CD4-positive, alpha-beta T cell treated with Interleukin-15 for 4 hours (primary cell): Measurements from ENCODE around the gene STEAP1B.
A peak's percentile ranks its signal among the peaks of the same experiment; 100 is the strongest.
"Not testable (repeated sequence)": the region's sequence is repeated elsewhere in the genome, so short reads cannot be mapped to it uniquely, and the experiment has no call there.

ENCODE experiments used
- DNase-seq: peaks from one replicate; pipeline ENCODE4 v3.0.0-alpha.2; 2020; ENCODE audit warnings: low spot score

The STEAP1B gene

DNA sequence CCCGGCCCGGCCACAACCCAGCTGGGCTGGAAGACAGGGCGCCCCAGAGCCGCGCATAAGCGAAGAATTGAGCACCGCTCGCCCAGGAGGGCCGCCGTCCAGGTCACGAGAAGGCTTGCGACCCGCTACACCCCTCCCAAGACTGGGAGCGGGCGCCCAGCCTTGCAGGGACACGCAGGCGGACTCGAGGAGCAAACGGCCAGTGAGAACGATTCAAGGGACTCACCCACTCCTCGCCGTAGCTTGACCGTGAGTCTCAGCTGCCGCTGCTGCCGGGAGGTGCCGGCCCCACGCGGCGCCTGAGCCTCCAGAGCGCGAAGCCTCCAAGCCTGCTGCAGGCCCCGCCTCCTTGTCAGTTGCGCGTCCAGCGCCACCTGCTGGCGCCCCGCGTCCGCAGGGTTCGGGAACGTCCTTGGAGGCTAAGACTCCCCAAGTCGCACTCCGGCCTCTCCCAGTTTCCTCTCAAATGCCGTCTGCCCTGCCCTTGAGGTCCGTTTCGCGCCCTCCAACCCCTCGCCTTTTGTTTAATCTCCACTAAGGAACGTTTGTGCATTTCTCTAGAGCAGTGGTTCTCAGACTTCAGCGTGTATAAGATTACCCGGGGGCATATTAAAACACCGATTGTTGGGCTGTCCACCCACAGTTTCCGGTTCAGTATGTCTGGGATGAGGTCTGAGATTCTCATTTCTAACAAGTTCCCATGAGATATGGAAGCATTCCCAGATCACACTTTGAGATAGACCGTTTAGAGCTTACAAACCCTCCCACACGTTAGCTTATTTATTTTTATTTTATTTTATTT lies at the start of gene STEAP1B:
Gene STEAP1B, minus strand, starts transcription at position 301 of the 802 bp plus-strand sequence. CDS start 5,333 bp downstream, outside the sequence.
- DNase-seq: peak; percentile 83

DNA sequence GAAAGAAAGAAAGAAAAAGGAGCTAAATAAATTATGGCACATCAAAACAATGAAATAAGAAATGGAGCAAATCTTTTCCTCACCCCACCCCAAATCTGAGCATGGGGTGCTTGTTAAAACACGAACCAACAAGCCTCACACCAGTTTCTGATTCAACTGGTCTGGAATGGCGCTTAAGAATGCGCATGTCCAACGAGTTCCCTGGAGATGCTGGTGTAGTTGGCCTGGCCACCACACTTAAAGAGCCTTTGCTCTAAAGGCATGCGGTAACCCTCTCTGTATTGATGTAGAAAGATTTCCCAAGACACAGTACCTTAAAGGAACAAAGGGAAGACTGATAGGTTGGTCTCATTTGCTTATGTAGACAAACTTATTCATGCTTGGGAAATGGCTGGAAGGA lies 49.1 kb upstream of the STEAP1B start:
- DNase-seq: no peak

DNA sequence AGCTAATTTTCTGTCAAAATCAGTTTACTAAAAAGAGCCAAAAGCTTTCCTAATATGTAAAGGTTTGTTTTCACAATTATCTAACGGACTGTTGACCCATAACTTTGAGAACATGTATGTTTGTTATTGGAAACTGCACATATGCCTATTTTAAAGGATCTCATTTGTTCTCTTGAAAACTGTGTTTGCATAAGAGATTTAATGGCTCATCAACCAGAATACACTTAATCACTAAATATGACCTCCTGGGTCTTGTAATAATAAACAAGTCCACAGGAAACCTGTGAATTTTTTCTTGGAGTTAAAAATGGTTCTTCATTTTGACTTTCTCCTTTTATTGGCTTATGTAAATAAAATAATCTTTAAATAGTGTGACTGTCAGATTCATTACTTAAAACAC lies 48.3 kb upstream of the STEAP1B start:
- no peak for DNase-seq

DNA sequence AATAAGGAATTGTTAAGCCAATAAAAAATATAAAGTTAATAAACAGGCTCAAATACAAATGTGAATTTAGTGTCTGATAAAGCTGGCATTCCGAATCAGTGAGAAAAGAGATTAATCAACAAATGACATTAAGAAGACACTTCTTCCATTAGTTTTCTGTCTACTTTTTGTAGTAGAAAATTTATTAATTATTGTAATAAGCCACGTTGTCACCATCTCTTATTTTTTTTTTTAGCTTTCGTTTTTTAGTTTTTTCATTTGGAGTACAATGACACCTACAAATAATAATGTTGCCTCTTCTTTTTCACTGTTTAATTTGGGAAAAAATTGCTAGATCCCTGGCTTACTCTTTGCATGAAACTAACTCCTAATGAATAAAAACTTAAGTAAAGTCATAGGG lies 46.8 kb upstream of the STEAP1B start:
- no peak for DNase-seq

DNA sequence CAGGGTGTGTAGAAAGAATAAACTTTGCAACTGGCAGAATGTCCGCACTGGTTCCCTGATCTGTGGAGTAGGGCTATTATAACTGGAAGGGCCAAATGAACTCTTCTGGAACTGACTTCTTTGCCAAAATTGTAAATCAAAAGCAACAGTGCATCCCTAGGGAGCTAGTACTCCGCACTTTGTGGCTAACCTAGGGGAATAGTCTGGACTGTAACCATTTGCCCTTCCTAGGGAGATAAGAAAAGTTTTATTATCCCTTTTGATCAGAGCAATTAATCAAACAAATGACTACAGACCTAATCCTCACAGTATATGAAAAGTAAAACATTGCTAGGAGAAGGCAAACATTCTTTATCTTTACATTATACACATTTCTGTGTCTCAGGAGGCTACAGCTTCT lies 45.5 kb upstream of the STEAP1B start:
- no peak for DNase-seq

DNA sequence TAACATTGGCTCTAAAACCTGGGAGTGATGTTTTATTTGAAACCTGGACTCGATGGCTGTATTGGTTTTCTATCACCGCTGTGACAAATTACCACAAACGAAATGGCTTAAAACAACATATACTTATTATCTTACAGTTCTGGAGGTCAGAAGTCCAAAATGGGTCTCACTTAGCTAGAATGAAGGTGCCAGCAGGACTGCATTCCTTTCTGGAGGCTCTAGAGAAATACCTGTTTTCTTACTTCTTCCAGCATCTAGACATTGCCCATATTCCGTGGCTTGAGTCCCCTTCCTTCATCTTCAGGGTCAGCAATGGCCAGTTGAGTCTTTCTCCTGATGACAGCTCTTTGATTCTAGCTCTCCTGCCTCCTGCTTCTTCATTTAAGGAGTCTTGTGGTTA lies 44.3 kb upstream of the STEAP1B start:
- no peak for DNase-seq

DNA sequence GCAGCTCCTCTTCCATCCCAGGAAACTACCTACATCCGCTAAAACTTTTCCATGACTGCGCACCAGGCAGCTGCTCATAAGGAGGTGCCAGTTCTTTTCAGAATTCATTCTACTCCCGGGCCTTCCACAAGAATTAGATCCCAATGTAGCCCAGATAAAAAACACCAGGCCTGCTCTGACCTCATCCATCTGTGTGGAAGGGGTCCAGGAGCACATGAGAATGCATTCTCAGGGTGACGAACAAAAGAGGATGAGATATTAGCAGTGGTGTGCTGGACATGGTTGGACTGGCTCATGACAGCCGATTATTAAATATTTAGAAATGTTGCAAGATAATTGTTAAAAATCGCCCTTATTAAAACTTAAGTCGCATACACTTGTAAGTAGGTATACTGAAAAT lies 43.2 kb upstream of the STEAP1B start:
- DNase-seq: no peak

DNA sequence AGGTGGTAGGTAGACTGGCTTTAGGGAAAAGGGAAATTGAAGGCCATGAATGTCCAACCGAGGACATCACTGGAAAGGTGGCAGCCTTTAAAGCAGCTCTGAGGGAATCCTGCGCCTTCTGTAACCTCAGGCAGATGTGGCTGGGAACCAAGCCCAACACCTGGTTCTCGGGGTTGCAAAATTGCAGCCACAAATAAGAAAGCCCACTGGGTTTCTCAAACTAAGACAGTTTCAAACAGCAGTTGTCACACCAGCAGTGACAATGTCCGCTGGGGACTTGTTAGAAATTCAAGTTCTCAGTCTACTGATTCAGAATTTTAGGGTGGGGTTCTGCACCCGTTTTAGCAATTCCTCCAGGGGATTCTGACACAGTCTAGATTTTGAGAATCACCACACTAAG lies 42.7 kb upstream of the STEAP1B start:
- DNase-seq: no peak

DNA sequence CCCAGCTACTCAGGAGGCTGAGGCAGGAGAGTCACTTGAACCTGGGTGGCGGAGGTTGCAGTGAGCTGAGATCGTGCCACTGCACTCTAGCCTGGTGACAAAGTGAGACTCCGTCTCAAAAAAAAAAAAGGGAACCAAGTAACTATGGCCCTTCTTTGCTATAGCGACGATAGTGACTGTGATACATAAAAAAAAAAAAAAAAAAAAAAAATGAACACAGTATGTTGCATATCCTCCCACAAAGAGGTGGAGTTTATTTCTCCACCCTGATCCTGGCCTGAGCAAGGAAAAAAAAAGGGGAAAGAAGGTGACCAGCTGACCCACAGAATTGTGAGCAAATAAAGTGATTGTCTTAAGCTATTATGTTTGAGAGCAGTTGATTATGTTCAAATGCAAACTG lies 42.3 kb upstream of the STEAP1B start:
- no peak for DNase-seq

DNA sequence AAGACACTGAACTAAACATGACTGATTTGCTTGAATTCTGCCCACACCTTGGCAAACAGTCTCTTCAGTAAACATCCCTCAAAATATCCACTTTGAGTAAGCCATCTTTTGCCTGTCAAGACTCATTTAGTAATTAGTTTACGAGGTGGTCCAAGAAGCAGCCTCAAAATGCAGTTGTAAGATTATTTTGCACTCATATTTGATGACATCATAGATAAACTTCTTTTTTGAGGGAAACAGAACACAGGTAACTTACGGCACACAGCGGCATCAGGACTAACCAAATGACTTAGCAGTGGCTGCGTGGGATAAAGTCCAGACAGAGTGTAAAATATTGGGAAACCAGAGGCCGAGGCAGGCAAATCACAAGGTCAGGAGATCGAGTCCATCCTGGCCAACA lies 41.8 kb upstream of the STEAP1B start:
- no peak for DNase-seq

DNA sequence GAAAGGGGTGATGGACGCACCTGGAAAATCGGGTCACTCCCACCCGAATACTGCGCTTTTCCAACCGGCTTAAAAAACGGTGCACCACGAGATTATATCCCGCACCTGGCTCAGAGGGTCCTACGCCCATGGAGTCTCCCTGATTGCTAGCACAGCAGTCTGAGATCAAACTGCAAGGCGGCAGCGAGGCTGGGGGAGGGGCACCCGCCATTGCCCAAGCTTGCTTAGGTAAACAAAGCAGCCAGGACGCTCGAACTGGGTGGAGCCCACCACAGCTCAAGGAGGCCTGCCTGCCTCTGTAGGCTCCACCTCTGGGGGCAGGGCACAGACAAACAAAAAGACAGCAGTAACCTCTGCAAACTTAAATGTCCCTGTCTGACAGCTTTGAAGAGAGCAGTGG lies 28.5 kb upstream of the STEAP1B start:
- DNase-seq: not testable (repeated sequence)

DNA sequence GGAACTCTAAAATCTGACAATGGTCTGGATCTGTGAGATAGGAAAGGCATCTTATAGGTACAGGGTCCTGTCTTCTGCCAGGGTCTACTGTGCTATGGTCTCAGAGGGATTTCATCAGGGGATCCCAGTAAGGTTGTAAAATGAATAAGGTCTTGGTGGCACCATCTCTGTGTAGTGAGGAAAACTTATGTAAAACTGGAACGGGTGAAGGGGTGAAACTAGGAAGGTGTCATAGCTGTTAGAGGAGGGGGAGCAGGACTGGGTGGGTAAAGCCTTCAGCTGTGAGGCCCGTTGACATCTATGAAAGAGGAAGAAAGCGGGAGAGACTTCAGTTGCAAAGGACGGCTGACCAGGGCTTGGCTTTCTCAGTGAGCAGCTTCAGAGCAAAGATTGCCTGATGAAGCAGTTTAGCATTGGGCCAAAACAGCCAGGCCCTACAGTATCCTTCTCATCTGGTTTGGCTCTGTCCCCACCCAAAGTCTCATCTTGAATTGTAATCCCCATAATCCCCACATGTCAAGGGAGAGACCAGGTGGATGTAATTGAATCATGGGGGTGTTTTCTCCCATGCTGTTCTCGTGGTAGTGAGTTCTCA lies 24.5 kb upstream of the STEAP1B start:
- not testable (repeated sequence) for DNase-seq

DNA sequence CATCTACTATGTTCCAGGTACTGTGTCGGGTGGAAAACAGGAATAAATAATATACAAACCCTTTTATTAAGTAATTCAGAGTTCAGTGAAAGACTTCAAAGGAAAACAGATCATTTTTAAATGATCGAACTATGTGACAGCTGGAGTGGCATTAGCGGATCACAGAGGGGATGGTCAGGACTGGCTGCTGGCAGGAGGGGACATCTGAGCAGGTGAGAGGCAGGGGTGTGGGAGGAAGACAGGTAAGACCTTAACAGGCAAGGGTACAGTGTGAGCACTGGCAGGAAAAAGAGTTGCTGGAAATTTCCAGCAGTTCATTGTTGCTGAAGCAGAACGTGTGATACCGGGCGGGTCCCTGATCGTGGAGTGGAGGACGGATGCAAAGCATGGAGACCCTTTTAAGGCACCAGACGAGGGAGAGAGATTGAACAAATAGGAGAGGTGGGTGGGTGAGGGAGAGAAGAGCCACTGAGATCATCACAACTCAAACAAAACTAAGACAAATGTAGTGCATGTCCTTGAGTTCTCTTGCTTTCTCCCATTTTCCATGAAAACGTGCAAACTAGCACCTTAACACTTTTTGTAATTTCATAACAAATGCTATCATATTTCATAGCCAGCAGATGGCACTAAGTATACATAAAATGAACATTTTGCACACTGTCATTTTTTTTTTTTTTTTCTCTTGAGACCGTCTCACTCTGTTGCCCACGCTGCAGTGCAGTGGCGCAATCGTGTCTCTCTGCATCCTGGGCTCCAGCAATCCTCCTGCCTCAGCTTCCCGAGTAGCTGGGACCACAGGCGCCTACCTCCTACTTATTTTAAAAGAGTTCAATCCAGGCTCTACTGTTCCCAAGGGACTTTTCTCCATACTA lies 23.7 kb upstream of the STEAP1B start:
- DNase-seq: not testable (repeated sequence)

DNA sequence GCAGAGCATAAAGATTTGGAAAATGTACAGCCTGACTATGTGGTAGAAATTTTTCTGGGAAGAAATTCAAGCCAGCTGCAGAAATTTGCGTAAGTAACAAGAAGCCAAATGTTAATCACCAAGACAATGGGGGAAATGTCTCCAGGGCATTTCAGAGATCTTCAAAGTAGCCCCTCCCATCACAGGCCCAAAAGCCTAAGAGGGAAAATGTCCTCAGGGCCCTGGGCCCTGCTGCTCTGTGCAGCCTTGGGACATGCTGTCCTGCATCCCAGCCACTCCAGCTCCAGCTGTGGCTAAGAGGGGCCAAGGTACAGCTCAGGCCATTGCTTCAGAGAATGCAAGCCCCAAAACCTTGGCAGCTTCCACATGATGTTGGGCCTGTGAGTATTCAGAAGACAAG lies 19.6 kb upstream of the STEAP1B start:
- DNase-seq: not testable (repeated sequence)

DNA sequence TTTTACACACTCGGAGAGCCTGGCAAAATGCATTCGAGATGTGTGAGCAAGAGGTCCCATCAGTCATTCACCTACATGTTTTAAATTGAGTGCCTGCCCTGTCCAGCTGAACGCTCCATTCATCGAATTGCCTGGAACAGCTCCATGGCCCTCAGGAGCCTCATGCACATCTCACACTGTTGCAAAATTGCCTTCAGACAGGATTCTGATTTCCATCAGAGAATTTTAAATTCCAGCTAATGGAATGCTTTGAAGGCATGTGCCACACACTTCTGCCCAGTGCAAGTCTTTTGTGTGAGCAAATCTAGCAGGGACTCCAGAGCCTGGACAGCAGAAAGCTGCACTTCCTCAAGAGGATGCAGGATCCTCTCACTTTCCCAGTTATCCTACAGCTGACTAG lies 17.0 kb upstream of the STEAP1B start:
- not testable (repeated sequence) for DNase-seq

DNA sequence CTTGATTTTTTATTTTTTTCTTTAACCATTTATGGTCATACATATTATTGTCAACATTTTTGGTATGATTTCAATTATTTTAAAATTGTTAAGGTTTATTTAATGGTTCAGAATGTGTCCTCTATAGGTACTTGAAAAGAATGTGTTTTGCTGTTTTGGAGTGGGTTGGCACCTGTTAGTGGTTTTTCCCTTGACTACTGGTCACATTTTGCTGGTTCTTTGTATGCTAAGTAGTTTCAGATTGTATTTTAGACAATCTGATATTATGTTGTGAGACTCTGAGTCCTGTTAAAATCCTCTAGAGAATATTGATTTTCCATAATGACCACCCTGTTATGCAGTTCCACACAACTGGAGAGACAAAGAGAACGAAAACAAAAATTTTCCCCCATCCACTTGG lies 15.0 kb upstream of the STEAP1B start:
- DNase-seq: not testable (repeated sequence)

DNA sequence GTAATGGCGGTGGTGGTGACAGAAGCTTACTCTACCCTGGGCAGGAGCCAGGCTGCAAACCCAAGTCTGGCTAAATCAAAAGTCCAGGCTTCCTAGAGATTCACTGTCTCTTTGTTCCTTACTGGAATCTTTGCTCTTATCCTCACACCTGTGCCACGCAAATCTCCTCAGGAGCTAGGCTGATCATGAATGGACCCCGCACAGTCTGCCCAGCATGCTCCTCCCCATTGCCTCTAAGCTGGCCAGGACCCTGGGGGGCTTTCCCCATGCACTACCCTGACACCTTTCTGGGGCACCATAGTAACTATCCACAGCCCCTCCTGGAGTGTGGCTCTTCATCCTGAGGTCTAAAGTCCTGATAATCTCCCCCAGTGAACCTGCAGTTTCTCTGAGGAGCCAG lies 7.3 kb upstream of the STEAP1B start:
- not testable (repeated sequence) for DNase-seq

DNA sequence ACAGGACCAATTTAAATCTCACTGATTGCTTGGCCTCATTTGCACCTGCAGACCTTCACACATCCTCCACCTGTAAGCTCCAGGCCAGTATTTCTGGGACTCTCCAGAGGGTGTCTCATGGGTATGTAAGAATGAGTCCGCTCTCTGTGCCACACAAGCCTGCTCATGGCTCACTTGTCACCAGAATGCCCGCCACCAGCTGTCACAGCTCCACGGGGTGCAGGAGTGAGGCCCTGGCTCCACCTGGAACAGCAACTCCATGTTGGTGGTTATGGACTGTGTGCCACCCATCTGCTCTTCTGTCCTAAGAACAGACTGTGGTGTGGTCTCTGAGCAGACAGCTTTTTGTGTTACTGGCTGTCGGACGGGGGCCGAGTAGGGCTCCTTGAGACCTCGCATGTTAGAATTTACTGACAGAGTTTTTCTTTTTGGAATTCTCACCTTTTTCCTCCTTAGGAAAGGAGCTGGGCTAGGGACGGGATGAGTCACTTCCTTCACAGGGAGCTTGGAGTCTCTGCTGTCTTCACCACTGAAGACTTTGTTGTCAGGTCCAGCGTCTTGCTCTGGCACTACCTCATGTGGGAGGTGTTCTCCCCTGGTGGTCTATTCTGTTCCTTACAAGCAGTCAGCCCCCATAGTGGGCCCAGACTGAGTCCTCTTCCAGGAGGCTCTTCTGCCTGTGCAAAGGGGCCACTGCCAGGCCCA lies 6.5 kb upstream of the STEAP1B start:
- DNase-seq: not testable (repeated sequence)

DNA sequence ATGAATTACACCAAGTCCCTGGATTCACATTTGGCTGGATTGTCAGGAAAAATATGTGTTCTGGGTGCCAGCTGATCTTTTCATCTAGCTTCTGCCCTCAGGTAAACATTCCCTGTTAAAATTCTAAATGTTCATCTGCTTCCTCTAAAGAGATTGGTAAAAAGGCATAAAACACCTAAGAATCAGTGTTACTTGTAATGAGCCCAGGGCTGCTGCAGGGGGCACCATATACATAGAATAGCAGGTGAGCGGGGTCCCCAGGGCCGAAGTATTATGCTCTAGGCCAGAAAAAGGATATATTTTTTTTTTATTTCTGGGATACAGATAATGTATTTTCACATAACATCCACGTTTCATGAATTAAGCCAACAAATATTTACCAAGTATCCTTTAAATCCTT lies 4.5 kb upstream of the STEAP1B start:
- not testable (repeated sequence) for DNase-seq

DNA sequence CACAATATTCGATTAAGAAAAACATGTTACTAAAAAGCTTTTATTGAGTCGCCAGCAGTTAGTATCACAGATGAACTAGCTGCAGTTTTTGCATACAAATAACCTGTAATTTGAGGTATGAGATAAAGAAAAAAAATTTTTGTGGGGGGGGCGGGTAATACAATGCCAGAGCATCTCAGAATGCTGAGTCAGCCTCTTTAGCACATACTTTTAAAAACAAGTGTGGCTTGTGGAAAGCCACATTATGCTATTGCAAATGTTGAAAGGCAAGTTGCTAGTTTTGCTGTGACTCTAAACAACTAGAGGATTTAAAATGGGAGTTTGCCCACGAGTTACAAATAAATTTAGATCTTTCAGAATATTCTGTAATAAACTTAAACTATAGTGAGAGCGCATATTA lies 2.1 kb upstream of the STEAP1B start:
- not testable (repeated sequence) for DNase-seq

DNA sequence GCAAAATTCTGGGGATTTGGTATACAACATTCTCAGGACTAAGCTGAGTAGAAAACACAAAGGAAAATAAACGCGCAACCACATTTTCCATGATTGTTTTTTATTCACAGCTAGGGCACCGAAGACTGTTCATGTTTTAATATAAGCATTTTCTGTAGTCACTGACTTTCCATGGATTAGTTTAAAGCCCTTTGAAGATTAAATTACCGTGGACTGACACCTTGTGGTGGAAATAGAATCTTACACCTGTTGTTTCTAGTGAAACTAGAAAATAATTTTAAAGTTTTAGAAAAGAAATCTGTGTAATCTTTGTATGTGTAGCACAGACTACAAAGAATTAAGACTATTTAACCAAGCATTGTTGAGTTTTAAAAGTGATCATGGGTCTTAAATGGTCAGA lies 1.3 kb upstream of the STEAP1B start:
- peak; percentile 17 for DNase-seq

DNA sequence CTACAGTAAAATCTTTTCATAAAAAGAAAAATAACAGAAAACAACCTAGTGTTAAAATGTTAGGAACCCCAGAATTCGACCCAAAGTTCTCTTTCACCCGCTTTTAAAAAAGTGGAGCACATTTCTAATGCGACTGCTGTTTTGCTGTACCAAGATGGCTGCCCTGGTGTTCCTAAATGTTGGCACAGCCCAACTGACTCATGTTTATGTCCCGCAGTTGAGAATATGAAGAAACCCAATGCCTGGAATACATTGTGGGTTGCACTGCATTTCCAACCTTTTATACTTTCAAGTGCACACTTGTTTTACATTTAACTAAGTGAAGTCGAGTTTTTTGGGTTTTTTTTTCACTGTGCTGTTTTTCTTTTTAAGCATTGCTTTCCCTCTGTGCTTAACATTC lies 944 bp downstream of the STEAP1B start:
- DNase-seq: no peak
